Lower leg skin (tissue), 4 donors: ENCODE measurements around the gene PIM3. TPM values are rescaled to one million over a fixed set of nuclear protein-coding genes. Genes with fewer than 3 reads are reported as not detected.

Experiments used
- DNase-seq, 2 donors: peaks; one replicate each; pipeline ENCODE4 v3.0.0-alpha.2; 2019; ENCODE audit warnings: low spot score in 2 of 2
- H3K4me3 ChIP-seq: fragments of 200-600 bp; sonication (generic); 2 replicates; pipeline ENCODE4 v1.5.1; 2017; ENCODE audit warnings: mild to moderate bottlenecking, low read depth; ENCODE audit not compliant: poor library complexity, severe bottlenecking
- CTCF ChIP-seq, 3 donors: fragments of 450-650 bp; IDR thresholded peaks; one replicate each; pipeline ENCODE4 v1.5.1; 2016; ENCODE audit warnings: antibody characterized with exemption in 3 of 3, mild to moderate bottlenecking in 3 of 3, moderate library complexity in 2 of 3
- POLR2A ChIP-seq, 2 donors: fragments of 450-650 bp; IDR thresholded peaks; one replicate each; pipeline ENCODE4 v1.6.1; 2016 to 2017; ENCODE audit warnings: antibody characterized with exemption in 2 of 2, mild to moderate bottlenecking in 1 of 2, moderate library complexity in 1 of 2
- WGBS, 2 donors: methylation state at CpG; one replicate each; pipeline ENCODE4 v1.1.5; 2018; 5-methylcytosine and 5-hydroxymethylcytosine counted together
- intact Hi-C: fragments of 100-400 bp; cut with DNase I; formaldehyde crosslinking; loops from one replicate; pipeline ENCODE4 v1.15.0; 2023; ENCODE audit warnings: low total_unique reads
- total RNA-seq, 4 donors: library from RNA; depleted of rRNA; stranded (reverse); fragments of >200 nt; gene quantifications; one replicate each; pipeline ENCODE4 v1.1.0, GENCODE V29; 2016

PIM3 gene
- total RNA-seq, 4 donors from 2014 or later: 149 to 181 (median 163) TPM

- DNase-seq: peak; percentile 28 to 83
- intact Hi-C loops: no loop called here
- TF ChIP-seq CTCF (IDR thresholded peaks at IDR 0.05): no peak
- 65 to 69% methylated on average over 18 to 19 of the region's 19 CpGs for WGBS, 2 donors
- no peak overlapping the region for H3K4me3 ChIP-seq
Observed at GRCh38 chr22:49964136-49965090, 3.8 kb downstream of the PIM3 start.

GRCh38 chr22:49965091-49966040 is 4.8 kb downstream of the PIM3 start:
- TF ChIP-seq CTCF (IDR thresholded peaks at IDR 0.05) (no peak), POLR2A (IDR thresholded peaks at IDR 0.05) (no peak)
- intact Hi-C loops: no loop called here
- 69 to 82% methylated on average over 13 to 22 of the region's 22 CpGs for WGBS, 2 donors
- no peak overlapping the region for H3K4me3 ChIP-seq
- DNase-seq: peak in 1 of 2 donors; percentile 87

- H3K4me3 ChIP-seq: no peak overlapping the region
- peak in 1 of 2 donors; percentile 86 for DNase-seq
- intact Hi-C loops: no loop called here
- WGBS, 2 donors: 50 to 58% methylated on average over 6 of the region's 11 CpGs
- TF ChIP-seq CTCF (IDR thresholded peaks at IDR 0.05) (no peak), POLR2A (IDR thresholded peaks at IDR 0.05) (no peak)
Observed at GRCh38 chr22:49966041-49966773, 5.6 kb downstream of the PIM3 start.

GRCh38 chr22:49966774-49967705 is 6.5 kb downstream of the PIM3 start:
- DNase-seq: peak; percentile 52 to 92
- intact Hi-C loops: no loop called here
- no peak overlapping the region for H3K4me3 ChIP-seq
- no peak for TF ChIP-seq POLR2A (IDR thresholded peaks at IDR 0.05)
- TF ChIP-seq CTCF (IDR thresholded peaks at IDR 0.05): no peak
- WGBS, 2 donors: 55 to 67% methylated on average over 27 to 36 of the region's 36 CpGs
